Measurements from ENCODE around the gene ACER3.
"Not testable (repeated sequence)": the region's sequence is repeated elsewhere in the genome, so short reads cannot be mapped to it uniquely, and the experiment has no call there.

- TF ChIP-seq, protein P1, sequence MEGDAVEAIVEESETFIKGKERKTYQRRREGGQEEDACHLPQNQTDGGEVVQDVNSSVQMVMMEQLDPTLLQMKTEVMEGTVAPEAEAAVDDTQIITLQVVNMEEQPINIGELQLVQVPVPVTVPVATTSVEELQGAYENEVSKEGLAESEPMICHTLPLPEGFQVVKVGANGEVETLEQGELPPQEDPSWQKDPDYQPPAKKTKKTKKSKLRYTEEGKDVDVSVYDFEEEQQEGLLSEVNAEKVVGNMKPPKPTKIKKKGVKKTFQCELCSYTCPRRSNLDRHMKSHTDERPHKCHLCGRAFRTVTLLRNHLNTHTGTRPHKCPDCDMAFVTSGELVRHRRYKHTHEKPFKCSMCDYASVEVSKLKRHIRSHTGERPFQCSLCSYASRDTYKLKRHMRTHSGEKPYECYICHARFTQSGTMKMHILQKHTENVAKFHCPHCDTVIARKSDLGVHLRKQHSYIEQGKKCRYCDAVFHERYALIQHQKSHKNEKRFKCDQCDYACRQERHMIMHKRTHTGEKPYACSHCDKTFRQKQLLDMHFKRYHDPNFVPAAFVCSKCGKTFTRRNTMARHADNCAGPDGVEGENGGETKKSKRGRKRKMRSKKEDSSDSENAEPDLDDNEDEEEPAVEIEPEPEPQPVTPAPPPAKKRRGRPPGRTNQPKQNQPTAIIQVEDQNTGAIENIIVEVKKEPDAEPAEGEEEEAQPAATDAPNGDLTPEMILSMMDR (IDR thresholded peaks at IDR 0.05; ENCODE audit: insufficient read depth, low read depth, low read length): not testable (repeated sequence)
- not testable (repeated sequence) for TF ChIP-seq EZH2 (IDR thresholded peaks at IDR 0.05; ENCODE audit: insufficient read depth, low read length)
Observed at GRCh38 chr11:76821396-76821795, 39.3 kb upstream of the ACER3 start.

Data from astrocyte (in vitro differentiated cells and primary cell).